Tibial nerve (tissue), 3 donors: ENCODE results near the gene ASGR2.

ENCODE experiments used
- CTCF ChIP-seq, 5 experiments: fragments of 200-600 bp in 3 of 5; fragments of 450-650 bp in 2 of 5; sonication (generic) in 3 of 5; IDR thresholded peaks; one replicate each; pipeline ENCODE4 v1.5.1; 2016 to 2019; ENCODE audit warnings: antibody characterized with exemption in 5 of 5, mild to moderate bottlenecking in 3 of 5, moderate library complexity in 2 of 5
- POLR2A ChIP-seq, 2 donors: fragments of 450-650 bp; IDR thresholded peaks; one replicate each; pipeline ENCODE4 v1.6.1; 2017; ENCODE audit warnings: antibody characterized with exemption in 2 of 2, mild to moderate bottlenecking in 2 of 2, moderate library complexity in 2 of 2

GRCh38 chr17:7107012-7107754, 7.4 kb downstream of the ASGR2 start:
- no peak for TF ChIP-seq POLR2A (IDR thresholded peaks at IDR 0.05)
- TF ChIP-seq CTCF (IDR thresholded peaks at IDR 0.05), result no peak
